ENCODE measurements around the gene SLC51A.
A peak's percentile ranks its signal among the peaks of the same experiment; 100 is the strongest.
"Not testable (repeated sequence)": the region's sequence is repeated elsewhere in the genome, so short reads cannot be mapped to it uniquely, and the experiment has no call there.

The SLC51A gene

GRCh38 chr3:196216089-196216564 lies at the start of gene SLC51A:
SLC51A (plus strand) TSS chr3:196216534; CDS start chr3:196216713, 179 bp downstream.
- DNase-seq (ENCODE audit: low read depth in 2 of 2) = no peak

- DNase-seq (ENCODE audit: low read depth in 2 of 2) = no peak
These were observed 49.6 kb upstream of the SLC51A start for GRCh38 chr3:196166741-196167140.

- DNase-seq (ENCODE audit: low read depth in 2 of 2) = no peak
These were observed 47.4 kb upstream of the SLC51A start for GRCh38 chr3:196168808-196169391.

GRCh38 chr3:196169836-196170240 lies 46.5 kb upstream of the SLC51A start:
- no peak for DNase-seq (ENCODE audit: low read depth in 2 of 2)

- not testable (repeated sequence) for DNase-seq (ENCODE audit: low read depth in 2 of 2)
These were observed 46.0 kb upstream of the SLC51A start for GRCh38 chr3:196170296-196170695.

GRCh38 chr3:196174652-196175051 lies 41.7 kb upstream of the SLC51A start:
- DNase-seq (ENCODE audit: low read depth in 2 of 2) = no peak

GRCh38 chr3:196175116-196175625 lies 41.2 kb upstream of the SLC51A start:
- DNase-seq (ENCODE audit: low read depth in 2 of 2) = no peak

GRCh38 chr3:196175722-196176121 lies 40.6 kb upstream of the SLC51A start:
- DNase-seq (ENCODE audit: low read depth in 2 of 2) = no peak

GRCh38 chr3:196177567-196177966 lies 38.8 kb upstream of the SLC51A start:
- DNase-seq (ENCODE audit: low read depth in 2 of 2) = no peak

- DNase-seq (ENCODE audit: low read depth in 2 of 2) = no peak
These were observed 38.4 kb upstream of the SLC51A start for GRCh38 chr3:196177967-196178366.

- no peak for DNase-seq (ENCODE audit: low read depth in 2 of 2)
These were observed 37.3 kb upstream of the SLC51A start for GRCh38 chr3:196178993-196179379.

GRCh38 chr3:196179380-196180308 lies 36.7 kb upstream of the SLC51A start:
- DNase-seq (ENCODE audit: low read depth in 2 of 2) = peak; percentile 86 to 87

GRCh38 chr3:196180346-196180745 lies 36.0 kb upstream of the SLC51A start:
- DNase-seq (ENCODE audit: low read depth in 2 of 2) = no peak

- no peak for DNase-seq (ENCODE audit: low read depth in 2 of 2)
These were observed 35.2 kb upstream of the SLC51A start for GRCh38 chr3:196181127-196181546.

GRCh38 chr3:196184169-196184432 lies 32.2 kb upstream of the SLC51A start:
- DNase-seq (ENCODE audit: low read depth in 2 of 2) = not testable (repeated sequence)

- DNase-seq (ENCODE audit: low read depth in 2 of 2) = no peak
These were observed 31.5 kb upstream of the SLC51A start for GRCh38 chr3:196184881-196185280.

- DNase-seq (ENCODE audit: low read depth in 2 of 2) = no peak
These were observed 29.4 kb upstream of the SLC51A start for GRCh38 chr3:196186651-196187573.

GRCh38 chr3:196189566-196190347 lies 26.6 kb upstream of the SLC51A start:
- no peak for DNase-seq (ENCODE audit: low read depth in 2 of 2)

- DNase-seq (ENCODE audit: low read depth in 2 of 2) = peak in 1 of 2 donors; percentile 41
These were observed 24.3 kb upstream of the SLC51A start for GRCh38 chr3:196192036-196192523.

GRCh38 chr3:196192524-196193051 lies 23.7 kb upstream of the SLC51A start:
- no peak for DNase-seq (ENCODE audit: low read depth in 2 of 2)
